Duodenal mucosa (tissue), 2 donors: ENCODE measurements around the gene PACSIN1.

Experiments
- H3K27ac ChIP-seq: one replicate; pipeline ENCODE4 v1.7.0; 2013; ENCODE audit warnings: low read depth, low read length
- H3K27me3 ChIP-seq, 2 donors: one replicate each; pipeline ENCODE4 v1.7.0; 2013; ENCODE audit warnings: low read length in 2 of 2, control low read depth in 1 of 2; ENCODE audit not compliant: insufficient read depth in 2 of 2, control insufficient read depth in 1 of 2
- H3K36me3 ChIP-seq, 2 donors: one replicate each; pipeline ENCODE4 v1.7.0; 2013; ENCODE audit warnings: low read length in 2 of 2, control low read depth in 1 of 2; ENCODE audit not compliant: insufficient read depth in 2 of 2, control insufficient read depth in 1 of 2
- H3K4me1 ChIP-seq, 2 donors: one replicate each; pipeline ENCODE4 v1.7.0; 2013; ENCODE audit warnings: low read length in 2 of 2, control low read depth in 1 of 2; ENCODE audit not compliant: insufficient read depth in 2 of 2, control insufficient read depth in 1 of 2
- H3K4me3 ChIP-seq, 2 donors: one replicate each; pipeline ENCODE4 v1.7.0; 2013; ENCODE audit warnings: low read length in 2 of 2, low read depth in 1 of 2
- H3K9ac ChIP-seq, 2 donors: one replicate each; pipeline ENCODE4 v1.7.0; 2013; ENCODE audit warnings: low read length in 2 of 2, low read depth in 1 of 2
- H3K9me3 ChIP-seq, 2 donors: one replicate each; pipeline ENCODE4 v1.7.0; 2013; ENCODE audit warnings: low read length in 2 of 2, control low read depth in 1 of 2; ENCODE audit not compliant: control insufficient read depth in 1 of 2

Gene PACSIN1

GRCh38 chr6:34468378-34468892 is 2.6 kb downstream of the PACSIN1 start:
- no peak overlapping the region for H3K9ac ChIP-seq
- H3K9me3 ChIP-seq, result no peaks in the 10 kb centered on the region
- no peak overlapping the region for H3K27ac ChIP-seq
- H3K4me3 ChIP-seq, result no peak overlapping the region
- H3K4me1 ChIP-seq, result peaks cover 4 to 5% of the 10 kb centered on the region in 2 donors
- no peaks in the 10 kb centered on the region for H3K36me3 ChIP-seq
- peaks cover 13 to 15% of the 10 kb centered on the region in 2 donors for H3K27me3 ChIP-seq

- H3K4me3 ChIP-seq, result no peak overlapping the region
- H3K4me1 ChIP-seq, result peaks cover 4 to 5% of the 10 kb centered on the region in 2 donors
- no peaks in the 10 kb centered on the region for H3K9me3 ChIP-seq
- no peak overlapping the region for H3K9ac ChIP-seq
- peaks cover 6 to 10% of the 10 kb centered on the region in 2 donors for H3K27me3 ChIP-seq
- no peaks in the 10 kb centered on the region for H3K36me3 ChIP-seq
- H3K27ac ChIP-seq, result no peak overlapping the region
These were observed 3.6 kb downstream of the PACSIN1 start for GRCh38 chr6:34469499-34469898.

GRCh38 chr6:34472425-34472824 is 6.5 kb downstream of the PACSIN1 start:
- H3K9me3 ChIP-seq, result no peaks in the 10 kb centered on the region
- H3K4me1 ChIP-seq, result no peaks in the 10 kb centered on the region
- no peak overlapping the region for H3K4me3 ChIP-seq
- no peaks in the 10 kb centered on the region for H3K36me3 ChIP-seq
- H3K27me3 ChIP-seq, result no peaks in the 10 kb centered on the region
- no peak overlapping the region for H3K9ac ChIP-seq
- no peak overlapping the region for H3K27ac ChIP-seq

GRCh38 chr6:34473967-34474366 is 8.1 kb downstream of the PACSIN1 start:
- H3K4me1 ChIP-seq, result no peaks in the 10 kb centered on the region
- H3K4me3 ChIP-seq, result no peak overlapping the region
- H3K9ac ChIP-seq, result no peak overlapping the region
- H3K9me3 ChIP-seq, result no peaks in the 10 kb centered on the region
- H3K36me3 ChIP-seq, result no peaks in the 10 kb centered on the region
- no peaks in the 10 kb centered on the region for H3K27me3 ChIP-seq
- H3K27ac ChIP-seq, result no peak overlapping the region

- Histone ChIP-seq H3K36me3 (no peaks in the 10 kb centered on the region), H3K27me3 (no peaks in the 10 kb centered on the region), H3K4me3 (no peak overlapping the region), H3K4me1 (no peaks in the 10 kb centered on the region), H3K9ac (no peak overlapping the region), H3K27ac (no peak overlapping the region), H3K9me3 (no peaks in the 10 kb centered on the region)
These were observed 8.9 kb downstream of the PACSIN1 start for GRCh38 chr6:34474754-34475153.

GRCh38 chr6:34475238-34475682 is 9.4 kb downstream of the PACSIN1 start:
- Histone ChIP-seq H3K27me3 (no peaks in the 10 kb centered on the region), H3K9ac (no peak overlapping the region), H3K36me3 (no peaks in the 10 kb centered on the region), H3K4me3 (no peak overlapping the region), H3K4me1 (no peaks in the 10 kb centered on the region), H3K27ac (no peak overlapping the region), H3K9me3 (no peaks in the 10 kb centered on the region)

GRCh38 chr6:34475767-34476328 is 10.0 kb downstream of the PACSIN1 start:
- H3K36me3 ChIP-seq, result no peaks in the 10 kb centered on the region
- no peaks in the 10 kb centered on the region for H3K9me3 ChIP-seq
- H3K27ac ChIP-seq, result no peak overlapping the region
- no peak overlapping the region for H3K4me3 ChIP-seq
- H3K4me1 ChIP-seq, result no peaks in the 10 kb centered on the region
- no peaks in the 10 kb centered on the region for H3K27me3 ChIP-seq
- H3K9ac ChIP-seq, result no peak overlapping the region

- Histone ChIP-seq H3K9ac (no peak overlapping the region), H3K27ac (no peak overlapping the region), H3K9me3 (no peaks in the 10 kb centered on the region), H3K27me3 (no peaks in the 10 kb centered on the region), H3K4me1 (no peaks in the 10 kb centered on the region), H3K36me3 (no peaks in the 10 kb centered on the region), H3K4me3 (no peak overlapping the region)
These were observed 10.6 kb downstream of the PACSIN1 start for GRCh38 chr6:34476447-34476846.

- Histone ChIP-seq H3K27ac (no peak overlapping the region), H3K9me3 (no peaks in the 10 kb centered on the region), H3K27me3 (no peaks in the 10 kb centered on the region), H3K4me3 (no peak overlapping the region), H3K9ac (no peak overlapping the region), H3K36me3 (no peaks in the 10 kb centered on the region), H3K4me1 (no peaks in the 10 kb centered on the region)
These were observed 11.0 kb downstream of the PACSIN1 start for GRCh38 chr6:34476921-34477320.

GRCh38 chr6:34478796-34479195 is 12.9 kb downstream of the PACSIN1 start:
- Histone ChIP-seq H3K4me1 (no peaks in the 10 kb centered on the region), H3K36me3 (no peaks in the 10 kb centered on the region), H3K9me3 (no peaks in the 10 kb centered on the region), H3K27me3 (no peaks in the 10 kb centered on the region), H3K4me3 (no peak overlapping the region), H3K27ac (no peak overlapping the region), H3K9ac (no peak overlapping the region)
